ENCODE measurements around the gene VSTM2B.

DNA sequence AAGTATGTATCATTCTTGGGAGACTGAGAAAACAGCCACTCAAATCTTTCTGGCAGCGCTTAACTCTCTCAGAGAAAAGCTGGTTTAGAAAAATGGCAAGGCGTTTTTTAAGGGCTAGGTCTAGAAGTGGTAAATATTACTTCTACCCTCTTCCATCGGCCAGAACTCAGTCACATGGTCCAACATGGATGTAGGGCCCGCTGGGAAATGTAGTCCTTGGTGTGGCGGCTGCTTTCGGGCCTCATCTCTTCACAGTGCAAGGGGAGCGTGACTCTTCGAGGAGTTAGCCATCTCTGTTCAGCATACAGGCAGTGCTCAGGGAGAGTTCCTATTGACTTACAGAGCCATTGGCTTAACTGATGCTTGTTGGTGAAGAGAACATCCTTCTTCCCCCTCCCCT is 6.3 kb downstream of the VSTM2B start:
- TF ChIP-seq, protein P1, sequence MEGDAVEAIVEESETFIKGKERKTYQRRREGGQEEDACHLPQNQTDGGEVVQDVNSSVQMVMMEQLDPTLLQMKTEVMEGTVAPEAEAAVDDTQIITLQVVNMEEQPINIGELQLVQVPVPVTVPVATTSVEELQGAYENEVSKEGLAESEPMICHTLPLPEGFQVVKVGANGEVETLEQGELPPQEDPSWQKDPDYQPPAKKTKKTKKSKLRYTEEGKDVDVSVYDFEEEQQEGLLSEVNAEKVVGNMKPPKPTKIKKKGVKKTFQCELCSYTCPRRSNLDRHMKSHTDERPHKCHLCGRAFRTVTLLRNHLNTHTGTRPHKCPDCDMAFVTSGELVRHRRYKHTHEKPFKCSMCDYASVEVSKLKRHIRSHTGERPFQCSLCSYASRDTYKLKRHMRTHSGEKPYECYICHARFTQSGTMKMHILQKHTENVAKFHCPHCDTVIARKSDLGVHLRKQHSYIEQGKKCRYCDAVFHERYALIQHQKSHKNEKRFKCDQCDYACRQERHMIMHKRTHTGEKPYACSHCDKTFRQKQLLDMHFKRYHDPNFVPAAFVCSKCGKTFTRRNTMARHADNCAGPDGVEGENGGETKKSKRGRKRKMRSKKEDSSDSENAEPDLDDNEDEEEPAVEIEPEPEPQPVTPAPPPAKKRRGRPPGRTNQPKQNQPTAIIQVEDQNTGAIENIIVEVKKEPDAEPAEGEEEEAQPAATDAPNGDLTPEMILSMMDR (IDR thresholded peaks at IDR 0.05; ENCODE audit: poor library complexity): no peak
- no peak for TF ChIP-seq EZH2phosphoT487 (IDR thresholded peaks at IDR 0.05; ENCODE audit: low read depth, severe bottlenecking, unreplicated experiment)
